NCI-H2171 (cell line): ENCODE measurements around the gene ZSWIM6.

Experiments used
- DNase-seq: peaks from one replicate; lab custom pipeline; 2025; lab: John Stamatoyannopoulos, UW

The ZSWIM6 gene

GRCh38 chr5:61441742-61442141, 109.7 kb downstream of the ZSWIM6 start:
- no peak for DNase-seq

- DNase-seq, result no peak
Measured at GRCh38 chr5:61447780-61448495, 115.9 kb downstream of the ZSWIM6 start.

- DNase-seq, result no peak
Measured at GRCh38 chr5:61449804-61450492, 117.9 kb downstream of the ZSWIM6 start.

GRCh38 chr5:61450493-61451279, 118.6 kb downstream of the ZSWIM6 start:
- DNase-seq, result peak; percentile 31

GRCh38 chr5:61455179-61456006, 123.3 kb downstream of the ZSWIM6 start:
- DNase-seq, result no peak

GRCh38 chr5:61460471-61460870, 128.4 kb downstream of the ZSWIM6 start:
- DNase-seq, result no peak

GRCh38 chr5:61461417-61461816, 129.4 kb downstream of the ZSWIM6 start:
- no peak for DNase-seq

GRCh38 chr5:61461926-61462325, 129.9 kb downstream of the ZSWIM6 start:
- no peak for DNase-seq

GRCh38 chr5:61463596-61463995, 131.5 kb downstream of the ZSWIM6 start:
- DNase-seq, result no peak

- DNase-seq, result no peak
Measured at GRCh38 chr5:61464512-61464911, 132.5 kb downstream of the ZSWIM6 start.

- DNase-seq, result no peak
Measured at GRCh38 chr5:61465066-61465465, 133.0 kb downstream of the ZSWIM6 start.

GRCh38 chr5:61465496-61465895, 133.4 kb downstream of the ZSWIM6 start:
- DNase-seq, result no peak

GRCh38 chr5:61466017-61466416, 134.0 kb downstream of the ZSWIM6 start:
- no peak for DNase-seq

- DNase-seq, result no peak
Measured at GRCh38 chr5:61467766-61468482, 135.9 kb downstream of the ZSWIM6 start.

- DNase-seq, result no peak
Measured at GRCh38 chr5:61468483-61468865, 136.4 kb downstream of the ZSWIM6 start.

GRCh38 chr5:61471352-61471751, 139.3 kb downstream of the ZSWIM6 start:
- no peak for DNase-seq

GRCh38 chr5:61472172-61472958, 140.3 kb downstream of the ZSWIM6 start:
- DNase-seq, result no peak

GRCh38 chr5:61474746-61475145, 142.7 kb downstream of the ZSWIM6 start:
- no peak for DNase-seq

- DNase-seq, result no peak
Measured at GRCh38 chr5:61477788-61478187, 145.7 kb downstream of the ZSWIM6 start.

- DNase-seq, result no peak
Measured at GRCh38 chr5:61479850-61480614, 148.0 kb downstream of the ZSWIM6 start.
